HG02759 (cell line): ENCODE data around the gene C20orf204.
A peak's percentile ranks its signal among the peaks of the same experiment; 100 is the strongest.

Experiments used
- ATAC-seq: cut with Tn5 transposase; IDR thresholded peaks from one replicate; pipeline ENCODE4 v1.9.1; 2021; ENCODE audit warnings: mild to moderate bottlenecking, moderate library complexity; ENCODE audit not compliant: unreplicated experiment

The C20orf204 gene

DNA sequence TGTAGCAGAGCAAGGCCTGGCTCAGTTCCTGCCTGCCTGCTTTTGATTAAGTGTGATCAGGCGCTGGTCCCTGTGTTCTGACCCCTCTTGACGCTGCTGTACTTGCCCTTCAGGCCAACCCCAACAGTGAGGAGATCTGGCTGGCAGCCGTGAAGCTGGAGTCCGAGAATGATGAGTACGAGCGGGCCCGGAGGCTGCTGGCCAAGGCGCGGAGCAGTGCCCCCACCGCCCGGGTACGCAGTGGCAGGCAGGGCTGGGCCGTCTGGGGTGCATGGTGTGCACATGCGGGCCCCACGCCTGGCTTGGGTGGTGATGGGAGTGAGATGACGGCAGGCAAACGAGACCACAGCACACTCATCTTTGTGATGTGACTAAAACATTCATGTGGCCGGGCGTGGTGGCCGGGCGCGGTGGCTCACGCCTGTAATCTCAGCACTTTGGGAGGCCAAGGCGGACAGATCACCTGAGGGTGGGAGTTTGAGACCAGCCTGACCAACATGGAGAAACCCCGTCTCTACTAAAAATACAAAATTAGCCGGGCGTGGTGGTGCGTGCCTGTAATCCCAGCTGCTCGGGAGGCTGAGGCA lies 10.1 kb upstream of the C20orf204 start:
- no peak for ATAC-seq

- ATAC-seq, result no peak
Observed at GRCh38 chr20:64027981-64028685, 7.8 kb upstream of the C20orf204 start.

- ATAC-seq, result no peak
Observed at GRCh38 chr20:64029293-64030117, 6.5 kb upstream of the C20orf204 start.

- no peak for ATAC-seq
Observed at GRCh38 chr20:64030371-64031134, 5.4 kb upstream of the C20orf204 start.

- ATAC-seq, result no peak
Observed at GRCh38 chr20:64031822-64032314, 4.1 kb upstream of the C20orf204 start.

DNA sequence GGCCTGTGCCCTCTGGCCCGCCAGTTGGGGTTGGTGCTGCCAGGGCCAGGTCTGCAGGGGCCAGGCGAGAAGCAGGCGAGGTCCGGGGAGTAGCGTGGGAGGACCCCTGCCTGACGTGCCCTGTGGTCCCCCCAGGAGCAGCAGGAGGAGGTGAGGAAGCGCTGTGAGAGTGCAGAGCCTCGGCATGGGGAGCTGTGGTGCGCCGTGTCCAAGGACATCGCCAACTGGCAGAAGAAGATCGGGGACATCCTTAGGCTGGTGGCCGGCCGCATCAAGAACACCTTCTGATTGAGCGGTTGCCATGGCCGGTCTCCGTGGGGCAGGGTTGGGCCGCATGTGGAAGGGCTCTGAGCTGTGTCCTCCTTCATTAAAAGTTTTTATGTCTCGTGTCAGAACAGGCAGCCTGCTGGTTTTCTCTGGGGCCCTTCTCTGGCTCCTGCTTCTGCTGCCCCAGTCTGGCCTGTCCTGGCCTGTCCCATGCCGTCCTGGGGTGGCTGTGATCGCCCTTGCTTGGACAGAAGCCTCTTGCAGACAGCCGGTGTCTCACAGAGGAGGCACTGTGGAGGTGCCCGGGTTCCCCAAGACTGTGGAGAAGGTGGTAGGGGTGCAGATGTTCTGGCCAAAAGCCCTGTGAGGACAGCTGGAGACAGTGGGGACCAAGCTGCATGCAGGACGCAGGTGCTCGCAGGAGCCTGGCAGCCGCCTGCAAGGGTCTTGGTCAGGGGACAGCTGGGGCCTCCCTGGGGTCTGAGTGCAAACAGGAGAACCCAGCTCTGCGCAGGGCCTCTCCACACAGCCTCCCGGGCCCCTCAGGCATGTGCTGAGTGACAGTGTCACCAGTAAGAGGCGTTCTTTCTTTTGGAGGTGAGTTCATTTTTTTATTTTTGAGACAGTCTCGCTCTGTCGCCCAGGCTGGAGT lies 3.0 kb upstream of the C20orf204 start:
- no peak for ATAC-seq

GRCh38 chr20:64033981-64034493 lies 1.9 kb upstream of the C20orf204 start:
- ATAC-seq, result no peak

DNA sequence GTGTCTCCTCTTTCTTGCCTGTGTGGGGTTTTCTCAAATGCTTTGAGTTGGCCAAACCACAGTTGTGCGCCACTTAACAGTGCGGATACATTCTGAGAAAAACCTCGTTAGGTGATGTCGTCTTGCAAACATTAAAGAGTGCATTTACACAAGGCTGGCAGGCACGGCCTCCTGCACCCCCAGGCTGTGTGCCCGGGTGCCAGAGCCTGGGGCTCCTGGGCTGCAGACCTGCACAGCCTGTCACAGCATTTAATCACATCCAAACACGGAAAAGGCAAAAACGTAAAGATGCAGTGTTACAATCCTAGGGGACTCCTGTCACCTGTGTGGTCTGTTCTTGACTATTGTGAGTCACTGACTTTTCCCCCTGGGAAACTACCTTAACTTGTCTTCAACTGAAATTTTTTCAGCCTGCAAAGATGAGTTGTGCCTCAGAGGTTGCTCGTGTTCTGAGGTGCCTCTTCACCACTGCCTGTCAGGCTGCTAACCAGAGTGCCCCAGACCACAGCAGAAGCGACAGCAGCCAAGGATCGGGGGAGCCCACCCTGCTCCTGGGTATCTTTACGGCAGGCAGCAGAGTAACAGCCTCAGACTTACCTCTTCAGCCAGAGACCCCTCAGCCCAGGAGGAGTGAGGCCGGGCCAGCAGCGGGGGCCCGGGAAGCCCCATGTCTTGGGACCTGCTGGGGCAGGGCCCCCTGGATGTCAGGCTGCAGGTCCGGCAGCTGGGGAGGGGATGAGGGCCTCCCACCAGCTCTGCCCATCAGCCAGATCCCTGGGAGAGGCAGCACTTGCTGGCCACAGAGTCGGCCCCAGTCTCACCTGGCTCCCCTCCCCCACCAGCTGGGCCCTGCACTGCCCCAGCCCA lies 683 bp upstream of the C20orf204 start:
- ATAC-seq, result no peak

DNA sequence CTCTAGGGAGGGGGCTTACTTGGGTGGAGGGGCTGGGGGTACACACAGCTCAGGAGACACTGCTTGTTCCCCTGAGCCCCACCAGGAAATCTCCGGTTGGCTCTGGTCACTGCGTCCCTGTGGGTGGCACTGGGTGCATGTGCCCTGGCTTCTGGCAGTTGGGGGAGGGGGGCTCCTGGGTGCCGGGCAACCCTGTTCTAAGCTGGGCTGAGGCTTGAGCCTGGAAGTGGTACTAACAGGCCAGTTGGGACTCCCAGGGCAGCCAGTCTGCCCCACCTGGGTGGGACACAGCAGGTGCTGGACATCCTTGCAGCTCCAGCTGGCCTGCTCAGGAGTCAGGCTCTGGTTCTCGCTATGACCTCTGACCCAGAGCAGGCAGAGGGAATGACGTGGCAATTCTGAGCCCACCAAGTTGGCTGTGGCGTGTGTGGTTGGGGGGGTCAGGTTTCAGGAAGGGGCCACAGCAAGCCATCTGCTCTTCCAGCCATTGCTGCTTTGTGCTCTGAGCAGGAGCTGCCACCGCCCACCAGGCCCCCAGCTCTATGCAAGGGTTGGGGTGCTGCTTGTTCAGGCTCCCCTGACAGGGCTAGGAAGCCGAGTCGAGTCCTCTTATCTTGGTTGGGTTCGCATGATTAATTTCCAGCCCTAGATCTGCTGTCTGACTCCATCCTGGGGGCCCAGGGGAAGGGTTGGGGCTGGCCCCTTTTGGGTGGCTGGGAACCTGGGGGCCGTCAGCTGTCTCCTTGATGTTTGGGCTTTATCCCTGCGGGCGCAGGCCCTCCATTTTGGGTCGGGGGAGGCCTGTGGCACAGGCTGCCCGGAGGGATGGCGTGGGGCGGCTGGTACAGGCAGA lies 590 bp downstream of the C20orf204 start:
- no peak for ATAC-seq

DNA sequence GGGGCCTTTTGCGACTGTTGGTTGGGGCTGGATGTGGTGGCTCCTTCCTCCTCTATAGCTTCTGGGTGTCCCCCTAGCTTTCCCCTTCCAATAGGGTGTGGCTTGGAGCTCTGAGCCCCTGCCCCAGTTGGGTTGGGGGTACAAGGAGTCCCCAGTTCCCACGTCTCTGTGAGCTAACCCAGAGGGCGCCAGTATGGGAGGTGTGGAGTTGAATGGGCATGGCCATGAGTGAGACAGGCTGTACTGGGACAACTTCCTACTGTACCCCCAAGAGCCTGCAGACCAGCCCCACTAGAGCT lies 1.2 kb downstream of the C20orf204 start:
- no peak for ATAC-seq

DNA sequence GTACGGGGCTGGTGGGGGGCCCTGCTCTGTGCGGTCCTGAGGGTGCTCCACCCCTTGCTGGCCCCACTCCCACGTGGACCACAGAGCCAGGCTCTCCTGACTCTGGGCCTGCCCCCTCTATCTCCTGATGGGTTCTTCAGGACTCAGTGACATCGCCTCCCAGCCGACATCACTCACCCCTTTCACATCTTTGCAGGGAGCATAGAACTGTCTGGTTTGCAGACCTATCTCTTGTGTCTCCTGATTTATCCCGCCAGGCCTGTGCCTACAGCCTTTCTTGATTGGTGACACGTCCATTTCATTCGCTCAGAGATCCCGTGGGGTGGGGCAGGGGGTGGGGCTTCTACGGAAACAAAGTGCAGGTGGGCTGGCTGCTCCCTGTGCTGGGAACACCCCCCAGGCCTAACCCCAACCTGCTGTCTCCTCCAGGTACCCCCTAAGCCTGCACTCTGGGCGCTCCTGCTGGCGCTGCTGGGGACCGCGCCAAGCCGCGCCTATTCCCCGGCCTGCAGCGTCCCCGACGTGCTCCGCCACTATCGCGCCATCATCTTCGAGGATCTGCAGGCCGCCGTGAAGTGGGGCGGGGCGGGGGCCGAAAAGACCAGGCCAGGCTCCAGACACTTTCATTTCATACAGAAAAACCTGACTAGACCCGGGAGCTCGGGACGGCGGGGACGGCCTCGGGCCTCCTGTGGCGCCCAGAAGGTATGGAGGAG lies 1.7 kb downstream of the C20orf204 start:
- ATAC-seq, result no peak

- ATAC-seq, result peak; percentile 38
Observed at GRCh38 chr20:64038224-64038564, 2.2 kb downstream of the C20orf204 start.

- peak; percentile 52 for ATAC-seq
Observed at GRCh38 chr20:64038565-64039292, 2.7 kb downstream of the C20orf204 start.

- ATAC-seq, result no peak
Observed at GRCh38 chr20:64039293-64040160, 3.5 kb downstream of the C20orf204 start.

DNA sequence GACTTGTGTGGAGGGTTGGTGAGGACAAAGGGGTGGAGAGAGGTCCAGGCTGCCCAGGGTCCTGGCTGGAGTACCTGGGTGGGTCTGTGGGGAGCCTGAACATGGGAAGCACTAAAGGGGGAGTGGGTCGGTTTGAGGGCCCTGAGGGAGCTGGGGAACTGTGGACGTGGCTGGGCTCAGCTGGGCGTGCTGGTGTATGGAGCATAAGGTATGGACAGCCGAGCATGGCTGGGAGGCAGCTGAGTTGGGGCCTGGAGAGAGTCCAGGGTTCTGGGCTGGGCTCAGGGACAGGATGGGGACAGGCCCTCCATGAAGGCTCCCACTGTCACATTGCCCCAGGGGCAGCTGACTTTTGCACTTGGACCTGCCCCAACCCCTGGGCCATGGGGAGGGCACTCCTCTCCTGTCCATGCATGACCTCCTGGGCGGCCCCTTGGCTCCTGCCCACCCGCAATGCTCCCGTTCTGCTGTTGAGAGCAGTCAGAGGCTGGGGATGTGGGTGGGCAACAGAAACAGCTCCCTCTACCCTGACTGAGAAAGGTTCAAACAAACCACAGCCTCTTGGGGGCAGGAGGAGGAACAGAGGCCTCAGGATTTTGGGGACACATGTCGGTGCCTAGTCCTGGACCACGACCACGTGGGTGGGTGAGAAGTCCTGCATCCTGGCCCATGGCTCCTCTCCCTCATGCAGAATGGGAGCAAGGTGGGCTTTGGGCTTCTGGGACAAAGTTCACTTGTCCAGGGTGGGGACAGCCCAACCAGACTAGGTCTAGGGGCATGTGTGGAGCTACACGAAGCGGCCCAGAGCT lies 4.5 kb downstream of the C20orf204 start:
- no peak for ATAC-seq
